HG03378 (cell line): ENCODE measurements around the gene MRPS27.
"Not testable (repeated sequence)": the region's sequence is repeated elsewhere in the genome, so short reads cannot be mapped to it uniquely, and the experiment has no call there.

Experiments
- ATAC-seq: cut with Tn5 transposase; IDR thresholded peaks from one replicate; pipeline ENCODE4 v1.9.1; 2021; ENCODE audit warnings: mild to moderate bottlenecking, moderate library complexity; ENCODE audit not compliant: unreplicated experiment

The MRPS27 gene

GRCh38 chr5:72326306-72326649, 6.2 kb upstream of the MRPS27 start:
- ATAC-seq, result no peak

- ATAC-seq, result no peak
Measured at GRCh38 chr5:72325566-72326305, 5.7 kb upstream of the MRPS27 start.

GRCh38 chr5:72324189-72324825, 4.3 kb upstream of the MRPS27 start:
- no peak for ATAC-seq

GRCh38 chr5:72319435-72319975, 535 bp downstream of the MRPS27 start:
- ATAC-seq, result not testable (repeated sequence)

- no peak for ATAC-seq
Measured at GRCh38 chr5:72314571-72315172, 5.4 kb downstream of the MRPS27 start.

- ATAC-seq, result no peak
Measured at GRCh38 chr5:72313141-72313540, 6.9 kb downstream of the MRPS27 start.

GRCh38 chr5:72308853-72309191, 11.2 kb downstream of the MRPS27 start:
- no peak for ATAC-seq

GRCh38 chr5:72307968-72308852, 11.8 kb downstream of the MRPS27 start:
- peak; percentile 84 for ATAC-seq

- no peak for ATAC-seq
Measured at GRCh38 chr5:72307573-72307967, 12.5 kb downstream of the MRPS27 start.

- ATAC-seq, result no peak
Measured at GRCh38 chr5:72305194-72306142, 14.6 kb downstream of the MRPS27 start.

- ATAC-seq, result no peak
Measured at GRCh38 chr5:72302171-72302570, 17.9 kb downstream of the MRPS27 start.

GRCh38 chr5:72301557-72301956, 18.5 kb downstream of the MRPS27 start:
- ATAC-seq, result peak; percentile 72

GRCh38 chr5:72300590-72301339, 19.3 kb downstream of the MRPS27 start:
- no peak for ATAC-seq

GRCh38 chr5:72298711-72299110, 21.3 kb downstream of the MRPS27 start:
- no peak for ATAC-seq

- ATAC-seq, result peak; percentile 45
Measured at GRCh38 chr5:72298136-72298535, 21.9 kb downstream of the MRPS27 start.

- no peak for ATAC-seq
Measured at GRCh38 chr5:72296256-72296655, 23.8 kb downstream of the MRPS27 start.

GRCh38 chr5:72295539-72295938, 24.5 kb downstream of the MRPS27 start:
- no peak for ATAC-seq

GRCh38 chr5:72294473-72294872, 25.6 kb downstream of the MRPS27 start:
- no peak for ATAC-seq

GRCh38 chr5:72293495-72294055, 26.5 kb downstream of the MRPS27 start:
- no peak for ATAC-seq
